GM11168 (cell line): Measurements from ENCODE around the gene NR3C2.

Source experiments
- in situ Hi-C: fragments of 300-500 bp; cut with MboI; formaldehyde crosslinking; loops from one replicate; pipeline ENCODE4 v1.12.0; 2022; ENCODE audit warnings: low sequenced_read_pairs; ENCODE audit not compliant: unreplicated experiment

Gene NR3C2

DNA sequence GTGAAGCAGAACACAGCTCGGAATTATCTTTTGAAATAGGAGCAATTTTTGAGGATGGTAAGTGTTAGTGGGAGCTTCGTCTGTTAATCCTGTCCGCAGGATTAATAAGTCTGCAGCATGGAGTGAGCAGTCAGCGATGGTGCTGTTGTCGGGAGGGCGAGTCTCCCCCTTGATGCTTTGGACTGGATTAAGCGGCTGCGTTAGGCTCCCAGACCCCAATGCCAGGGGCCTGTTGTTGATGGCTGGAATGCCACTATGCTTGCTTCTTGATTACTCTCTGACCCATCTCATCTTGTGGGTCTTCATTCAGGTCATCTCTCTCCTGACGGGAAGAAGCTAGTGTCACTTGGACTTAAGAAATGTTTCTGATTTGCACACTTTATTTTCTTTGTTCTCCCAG lies 377.8 kb downstream of the NR3C2 start:
- in situ Hi-C loops: no loop called here

DNA sequence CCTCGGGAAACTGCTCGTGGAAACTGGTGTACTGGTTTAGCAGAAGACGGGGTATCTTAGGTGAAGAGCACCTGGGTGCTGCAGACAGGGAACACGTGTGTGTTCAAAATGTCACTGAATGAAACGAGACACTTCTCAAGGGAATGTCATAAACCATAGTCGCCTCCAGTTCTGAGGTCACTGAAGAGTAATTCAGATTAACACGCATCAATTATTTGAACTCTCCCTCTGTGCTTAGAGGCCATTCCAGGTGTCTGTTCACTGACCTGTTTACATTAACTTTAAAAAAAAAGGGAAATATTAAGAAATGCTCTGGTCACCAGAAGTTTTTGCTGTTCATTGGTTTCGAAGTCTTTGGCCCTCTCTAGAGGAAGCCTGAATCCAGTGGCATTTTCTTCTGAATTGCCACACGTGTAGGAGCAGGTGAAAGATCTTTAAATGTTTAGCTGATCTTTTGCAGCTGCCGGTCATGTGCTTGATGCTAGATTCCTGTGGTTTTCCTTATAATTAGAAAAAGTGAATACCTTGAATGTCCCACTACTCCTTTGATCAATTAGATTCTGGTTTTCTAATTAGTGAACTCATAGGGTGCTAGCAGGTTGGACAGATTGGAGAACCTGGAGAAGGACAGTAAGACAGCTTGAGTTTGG lies 379.8 kb downstream of the NR3C2 start:
- in situ Hi-C loops: no loop called here

DNA sequence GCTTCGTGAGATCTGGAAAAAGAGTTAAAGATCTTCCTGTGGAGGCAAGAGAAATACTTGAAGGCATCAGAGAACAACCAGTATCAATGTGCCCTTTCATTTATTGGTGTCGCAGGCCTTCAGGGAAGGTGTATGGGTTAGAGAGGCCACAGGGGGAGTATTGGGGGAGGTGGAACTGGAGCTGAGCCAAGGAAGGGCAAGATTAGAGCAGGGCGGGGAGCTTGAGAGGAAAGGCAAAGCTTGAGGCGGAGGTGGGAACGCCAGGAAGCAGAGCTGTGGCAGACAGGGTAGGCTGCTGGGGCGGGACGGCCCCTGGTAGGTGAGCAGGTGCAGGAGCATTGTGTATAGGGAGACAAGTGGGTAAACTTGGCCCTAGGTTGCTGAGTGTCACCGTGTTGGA lies 380.4 kb downstream of the NR3C2 start:
- in situ Hi-C loops: no loop called here

DNA sequence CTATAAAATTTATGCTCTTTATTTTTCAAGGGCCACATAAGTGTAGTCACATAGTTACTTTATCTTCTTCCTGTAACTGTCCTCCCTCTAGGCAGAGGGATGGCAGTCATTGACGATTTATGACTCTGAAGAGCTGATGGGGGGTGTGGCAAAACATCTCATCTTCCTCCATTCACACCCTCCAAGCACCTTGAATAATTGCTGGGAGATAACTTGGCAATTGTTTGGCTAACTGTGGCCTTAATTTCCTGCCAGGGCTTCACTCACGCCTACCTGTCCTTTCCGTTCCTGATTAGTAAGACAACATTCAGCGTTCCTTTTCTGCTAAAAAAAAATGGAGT lies 381.1 kb downstream of the NR3C2 start:
- in situ Hi-C loops: no loop called here

DNA sequence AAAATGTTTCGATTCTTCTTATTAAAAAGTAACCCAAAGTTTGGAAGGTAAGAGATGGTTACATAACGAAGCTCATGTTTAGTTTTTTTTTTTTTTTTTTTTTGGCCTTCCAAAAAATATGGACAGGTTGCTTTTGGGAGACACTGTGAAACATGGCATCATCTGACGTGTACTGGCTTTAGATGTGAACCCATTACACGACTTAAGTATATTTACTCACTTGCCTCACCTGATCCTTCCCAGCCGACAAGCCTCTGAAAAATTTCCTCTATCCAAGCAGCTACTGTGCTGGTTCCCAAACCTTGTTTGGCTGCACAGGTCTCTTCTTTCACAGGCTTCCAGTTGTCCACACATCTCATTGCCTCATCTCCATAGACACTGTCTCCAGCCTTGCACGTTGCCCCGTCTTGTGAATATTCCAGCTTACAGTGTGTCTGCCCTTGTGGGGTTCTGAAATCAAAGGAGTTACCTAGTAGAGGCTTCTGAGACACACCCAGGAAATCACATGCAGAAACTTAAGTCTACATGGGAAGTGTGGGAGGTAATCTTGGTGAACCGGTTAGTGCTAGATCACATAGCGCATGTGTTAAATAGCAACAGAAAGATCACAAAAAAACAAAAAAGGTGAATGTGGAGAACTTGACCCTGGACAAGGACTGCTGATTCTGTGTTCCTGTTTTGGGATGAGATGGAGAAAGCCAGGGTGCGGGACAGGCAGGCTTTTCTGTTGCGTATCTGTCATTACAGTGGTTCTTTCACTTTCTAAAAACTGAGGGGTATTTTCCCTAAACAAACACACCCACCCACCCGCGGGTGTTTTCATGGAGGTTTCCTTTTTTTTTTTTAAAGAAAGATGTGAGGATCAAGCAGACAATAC lies 381.7 kb downstream of the NR3C2 start:
- in situ Hi-C loops: no loop called here

DNA sequence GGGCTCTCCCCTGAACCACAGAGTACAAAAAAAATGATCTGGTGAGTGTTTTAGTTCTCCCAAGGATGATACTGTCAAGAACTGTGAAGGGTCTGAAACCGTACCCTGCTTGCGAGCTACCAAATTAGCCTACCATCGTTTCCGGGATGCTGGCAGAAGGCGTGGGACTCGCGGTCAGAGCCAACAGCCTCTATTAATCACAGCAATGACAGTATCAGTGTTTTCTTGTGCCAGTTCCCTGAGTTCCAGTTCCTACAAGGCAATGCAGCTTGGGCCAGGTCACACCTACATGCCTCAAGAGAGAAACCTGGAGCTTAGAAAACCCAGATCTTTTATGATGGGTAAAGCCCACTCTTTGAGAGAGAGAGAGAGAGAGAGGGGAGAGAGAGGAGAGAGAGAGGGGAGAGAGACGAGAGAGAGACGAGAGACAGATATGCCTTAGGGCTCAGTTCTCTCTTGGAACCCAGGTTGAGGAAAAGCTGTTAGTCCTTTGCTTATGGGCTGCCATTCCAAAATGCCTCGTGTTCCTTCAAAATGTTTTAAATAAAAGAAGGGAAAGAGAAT lies 382.5 kb downstream of the NR3C2 start:
- in situ Hi-C loops: no loop called here

DNA sequence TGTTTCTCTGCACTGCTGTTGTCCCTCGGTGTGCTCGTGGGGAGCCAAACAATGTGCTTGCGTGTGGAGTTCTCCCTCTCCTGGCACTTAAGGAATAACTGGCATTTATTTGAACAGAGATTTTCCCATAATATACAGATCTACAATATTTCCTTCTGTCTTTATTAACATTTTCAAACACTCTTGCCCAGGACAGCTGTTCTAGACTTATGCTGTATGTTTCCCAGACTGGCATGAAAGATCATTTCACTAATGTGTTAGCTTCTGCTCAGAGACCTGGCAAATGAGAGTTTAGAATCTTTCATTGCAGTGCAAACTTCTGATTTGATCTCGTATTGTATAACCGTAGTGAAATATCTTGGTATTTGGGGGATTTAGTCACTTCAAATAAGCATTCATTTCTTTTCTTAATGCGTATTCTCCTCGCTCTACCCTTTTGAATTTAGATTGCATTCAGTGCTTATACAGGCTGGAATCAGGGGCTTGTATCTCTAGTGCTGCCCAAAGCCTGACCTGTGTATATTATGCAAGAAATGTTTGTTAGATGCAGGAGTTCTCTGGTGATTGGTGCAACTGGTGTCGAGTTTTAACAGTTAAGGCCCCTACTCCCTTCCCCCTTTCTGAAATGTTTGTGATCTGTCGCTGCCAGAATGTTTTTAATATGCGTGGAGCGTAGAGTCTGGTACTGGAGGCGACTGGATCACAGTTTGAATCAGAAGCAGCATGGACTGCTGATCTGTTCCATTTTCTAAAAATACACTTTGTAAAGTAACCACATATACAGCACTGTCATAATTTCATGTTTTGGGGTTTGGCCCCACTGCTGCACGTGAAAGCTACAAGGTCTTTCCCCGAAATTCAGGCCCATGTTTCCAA lies 384.0 kb downstream of the NR3C2 start:
- in situ Hi-C loops: no loop called here

DNA sequence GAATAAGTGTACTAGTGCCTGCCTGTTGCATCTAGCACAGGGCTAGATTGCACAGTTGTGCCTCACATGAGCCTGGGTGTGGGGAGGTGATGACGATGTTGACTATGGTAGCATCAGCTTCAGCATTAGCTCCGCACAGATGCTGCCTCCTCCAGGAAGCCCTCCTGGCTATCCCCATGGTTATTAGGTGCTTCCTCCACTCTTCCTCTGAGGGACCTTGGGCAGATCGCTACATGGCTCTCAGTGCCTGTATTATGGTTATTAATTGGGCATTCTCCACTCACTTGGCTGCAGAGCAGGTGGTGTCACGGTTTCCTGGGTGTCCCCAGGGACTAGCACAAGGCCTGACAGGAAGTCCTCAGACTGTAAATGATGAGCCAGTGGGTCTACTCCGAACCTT lies 384.7 kb downstream of the NR3C2 start:
- in situ Hi-C loops: no loop called here

DNA sequence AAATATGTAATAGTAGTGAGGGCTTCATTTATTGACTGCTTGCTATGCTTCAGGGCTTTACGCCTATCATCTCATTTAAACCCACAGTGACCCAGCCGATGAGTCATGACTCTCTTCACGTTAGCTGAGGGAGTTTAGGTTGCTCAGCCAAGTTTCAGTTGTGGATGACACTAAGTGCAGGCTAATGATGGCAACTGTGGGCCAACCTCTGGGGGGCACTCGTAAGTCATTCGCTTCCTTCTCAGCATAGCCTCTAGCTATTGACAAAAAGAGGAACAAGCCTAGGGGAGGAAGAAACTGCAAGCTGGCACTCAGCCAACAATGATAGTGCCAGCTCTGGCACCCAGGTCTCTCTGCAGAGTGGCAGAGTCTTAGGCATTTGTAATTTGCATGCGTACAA lies 385.3 kb downstream of the NR3C2 start:
- in situ Hi-C loops: no loop called here

DNA sequence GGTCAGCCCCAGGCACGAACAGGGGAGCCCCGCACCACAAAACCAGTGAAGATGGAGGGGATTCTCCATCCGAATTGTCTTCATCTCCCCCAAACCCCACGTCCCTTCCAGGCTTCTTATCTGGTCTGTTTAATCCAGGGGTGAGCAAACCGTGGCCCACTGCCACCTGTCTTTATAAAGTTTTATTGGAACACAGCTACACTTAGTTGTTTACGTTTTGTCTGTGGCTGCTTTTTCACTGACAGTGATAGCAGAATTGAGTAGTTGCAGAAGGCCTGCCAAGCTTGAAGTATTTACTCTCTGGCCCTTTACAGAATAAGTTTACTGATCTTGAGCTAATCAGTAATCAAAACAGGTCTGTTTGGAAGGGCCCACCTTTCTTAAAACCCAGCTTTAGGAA lies 386.4 kb downstream of the NR3C2 start:
- in situ Hi-C loops: no loop called here

DNA sequence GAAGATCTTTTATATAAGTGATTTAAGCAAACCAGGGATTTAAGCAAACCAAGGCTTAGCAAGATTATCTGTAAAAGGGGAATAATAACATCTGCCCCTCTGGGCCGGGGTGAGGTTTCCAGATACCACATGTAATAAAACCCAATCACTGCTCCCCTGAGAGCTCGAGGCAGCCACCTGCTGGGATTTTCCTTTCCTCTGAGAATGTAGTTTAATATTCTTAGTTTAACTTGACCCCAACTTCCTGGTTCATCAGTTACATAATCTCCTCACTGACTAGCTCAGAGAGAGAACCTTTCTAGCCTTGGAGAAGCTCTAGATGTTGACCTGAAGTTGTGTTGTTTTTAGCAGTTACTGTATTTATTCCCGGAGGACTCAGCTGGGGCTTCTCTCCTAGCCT lies 387.9 kb downstream of the NR3C2 start:
- in situ Hi-C loops: no loop called here

DNA sequence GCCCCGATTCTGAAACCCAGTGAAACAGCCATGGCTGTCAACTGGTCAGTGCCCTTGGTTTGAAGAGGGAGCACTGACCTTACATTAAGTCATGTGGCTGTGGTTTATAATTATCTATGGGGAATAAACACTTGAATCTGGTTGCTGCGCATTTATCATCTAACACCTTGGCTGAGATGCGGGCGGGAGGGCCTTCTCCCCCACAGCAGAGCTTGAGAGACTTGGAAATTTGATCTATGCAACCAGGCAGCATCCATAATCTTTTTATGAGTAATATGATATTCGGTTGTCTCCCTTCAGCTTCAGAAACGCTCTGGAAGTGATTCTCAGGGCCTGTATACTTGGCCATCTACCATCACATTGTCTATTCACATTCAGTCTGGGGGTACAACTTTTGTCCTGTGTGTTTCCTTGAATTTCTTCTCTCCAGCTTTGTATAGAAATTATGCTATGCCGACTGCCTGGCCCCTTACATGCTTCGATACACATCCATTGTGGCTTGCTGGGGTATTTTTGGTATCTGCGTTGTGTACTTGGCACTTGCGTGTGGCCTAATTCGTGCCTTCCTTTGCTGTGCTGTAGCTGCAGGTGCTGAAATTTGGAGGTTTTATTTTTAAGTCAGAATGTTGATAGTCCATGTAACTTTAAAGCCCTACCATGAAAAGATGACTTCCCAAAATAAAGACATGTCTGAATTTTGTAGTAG lies 388.8 kb downstream of the NR3C2 start:
- in situ Hi-C loops: no loop called here

DNA sequence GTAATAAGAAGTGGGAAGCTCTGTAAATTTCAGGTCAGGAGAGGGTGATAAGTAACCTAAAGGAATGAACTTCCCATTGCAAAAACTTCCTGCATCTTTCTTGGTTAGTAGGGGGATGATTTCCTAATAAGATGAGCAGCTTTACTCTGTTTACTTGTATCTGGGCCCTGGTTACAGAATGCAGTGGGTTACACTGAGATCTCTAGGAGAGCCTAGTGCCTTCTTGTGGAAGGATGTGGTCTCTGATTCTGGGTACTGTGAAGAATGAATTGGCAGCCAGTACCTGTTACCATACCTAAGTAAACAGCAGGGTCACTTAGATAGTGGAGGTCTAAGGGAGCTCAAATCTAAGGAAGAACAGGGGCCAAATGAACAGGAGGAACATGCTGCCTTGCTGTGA lies 389.8 kb downstream of the NR3C2 start:
- in situ Hi-C loops: no loop called here

DNA sequence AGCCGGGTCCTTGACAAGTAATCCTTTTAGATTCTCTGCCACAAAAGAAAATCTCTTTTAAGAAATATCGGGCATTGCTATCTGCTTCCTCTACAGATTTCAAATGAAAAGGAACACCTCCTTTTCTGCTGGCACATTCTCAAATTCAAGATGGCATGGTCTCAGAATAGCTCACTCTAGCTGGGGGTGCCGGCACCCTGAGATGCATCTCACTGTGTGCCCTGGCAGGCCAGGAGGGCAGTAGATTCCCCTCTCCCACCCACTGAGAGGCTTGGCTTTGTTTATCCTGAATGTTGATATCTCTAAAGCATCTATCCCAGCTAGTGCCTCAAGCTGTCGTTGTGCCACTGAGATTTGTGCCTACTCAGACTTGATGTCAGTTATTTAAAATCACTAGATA lies 390.8 kb downstream of the NR3C2 start:
- in situ Hi-C loops: no loop called here

DNA sequence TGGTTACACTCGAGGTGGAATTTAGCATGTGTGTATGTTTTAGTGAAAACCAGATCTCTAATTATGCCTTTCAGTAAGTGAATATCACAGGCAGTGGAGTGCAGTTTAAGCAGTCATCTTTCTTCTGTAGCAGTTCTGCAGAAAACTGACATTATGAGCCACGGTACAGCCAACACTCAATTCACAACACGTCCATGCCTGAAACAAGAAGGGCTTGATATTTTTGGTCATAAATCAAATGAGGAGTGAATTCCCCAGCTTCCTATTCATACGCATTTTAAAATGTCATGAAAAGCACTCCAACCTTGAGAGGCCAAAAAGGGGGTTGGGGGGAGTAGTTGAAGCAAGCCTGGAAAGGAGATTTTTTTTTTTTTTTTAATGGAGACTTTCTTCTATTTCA lies 393.6 kb downstream of the NR3C2 start:
- in situ Hi-C loops: no loop called here

DNA sequence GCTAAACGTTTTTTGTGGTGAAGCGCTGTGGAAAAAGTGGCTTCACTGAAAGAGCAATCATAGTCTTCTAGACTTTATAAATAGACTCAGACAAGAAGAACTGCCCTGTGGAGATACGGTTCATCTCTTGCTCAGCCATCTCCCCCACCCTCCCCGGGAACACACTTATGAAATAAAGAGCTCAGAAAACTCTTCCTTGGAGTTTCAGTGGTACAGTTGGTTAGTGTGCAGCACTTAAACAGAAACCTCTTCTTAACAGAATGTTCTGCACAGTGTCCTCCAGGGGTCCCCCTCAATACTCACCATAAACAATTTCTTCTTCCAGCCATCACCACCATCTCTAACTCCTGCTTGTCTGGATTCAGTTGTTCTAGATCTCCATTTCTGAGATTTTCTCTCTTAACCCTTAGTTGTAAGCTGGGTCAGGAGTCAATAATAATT lies 397.3 kb downstream of the NR3C2 start:
- in situ Hi-C loops: no loop called here

DNA sequence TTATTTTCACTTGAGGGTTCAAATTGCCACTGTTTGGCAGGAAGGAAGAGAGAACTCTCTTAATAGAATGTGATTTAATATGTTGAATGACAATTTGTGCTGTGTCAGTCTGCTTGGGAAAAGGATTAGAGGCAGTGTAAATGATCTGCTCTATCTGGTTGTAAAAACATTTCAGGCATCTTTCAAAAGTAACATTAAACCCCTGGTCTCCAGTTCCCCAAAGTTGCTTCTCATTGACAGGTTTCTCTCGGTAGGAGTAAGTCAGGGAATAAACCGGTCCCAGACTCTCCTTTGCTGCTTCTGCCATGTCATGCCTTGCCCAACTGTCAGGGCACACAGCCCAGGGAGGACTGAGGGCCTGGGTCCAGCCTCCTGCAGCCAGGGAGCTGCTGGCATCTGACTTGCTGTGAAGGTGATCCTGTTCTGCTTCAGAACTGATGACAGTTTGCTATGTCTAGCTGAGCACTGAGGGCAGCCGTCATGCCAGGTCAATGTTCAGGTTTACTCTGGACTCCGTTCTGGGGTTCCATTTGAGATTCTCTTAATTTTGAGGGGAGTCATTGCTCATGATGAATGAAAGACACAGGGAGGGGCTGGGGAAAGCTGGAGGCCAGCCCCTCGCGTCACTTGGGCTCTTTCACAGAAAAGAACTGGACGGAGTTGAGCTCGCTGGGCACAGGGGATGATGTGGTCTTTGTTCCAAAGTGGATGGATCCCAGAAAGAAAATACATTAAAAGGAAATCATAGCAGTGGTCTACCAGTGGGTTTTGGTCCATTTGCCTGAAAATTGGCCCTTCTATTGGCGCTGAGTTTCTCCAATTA lies 397.9 kb downstream of the NR3C2 start:
- in situ Hi-C loops: no loop called here

DNA sequence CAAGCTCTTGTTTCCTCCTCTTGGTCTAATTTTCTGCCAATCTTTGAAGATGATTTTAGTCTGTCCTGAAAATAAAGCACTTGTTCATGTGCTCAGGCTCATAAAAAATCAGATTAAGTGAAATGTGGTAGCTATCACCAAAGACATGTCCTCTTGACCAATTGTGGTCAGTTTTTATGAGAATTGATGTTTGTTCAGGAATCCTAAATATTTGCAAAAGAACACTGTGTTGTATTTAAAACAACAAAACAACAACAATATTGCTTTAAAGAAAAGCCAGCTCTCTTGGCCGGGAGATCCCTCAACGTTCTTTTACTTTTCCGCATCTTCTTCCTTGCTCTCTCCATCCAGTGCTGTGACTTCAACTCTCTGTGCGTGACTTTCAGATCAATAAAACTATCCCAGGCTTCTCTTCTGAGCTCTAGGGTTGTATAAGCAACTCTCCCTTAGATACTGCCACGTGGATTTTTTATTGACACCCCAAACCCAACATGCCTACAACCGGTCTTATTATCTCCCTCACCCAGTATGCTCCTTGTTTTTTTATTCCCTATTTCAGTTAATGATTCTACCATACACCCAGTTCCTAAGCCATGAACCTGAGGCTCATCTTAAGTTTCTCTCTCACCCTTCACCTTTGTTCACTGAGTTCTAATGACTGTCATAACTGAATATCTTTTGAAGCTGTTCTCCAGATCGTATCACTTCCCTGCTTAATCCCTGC lies 400.4 kb downstream of the NR3C2 start:
- in situ Hi-C loops: no loop called here

DNA sequence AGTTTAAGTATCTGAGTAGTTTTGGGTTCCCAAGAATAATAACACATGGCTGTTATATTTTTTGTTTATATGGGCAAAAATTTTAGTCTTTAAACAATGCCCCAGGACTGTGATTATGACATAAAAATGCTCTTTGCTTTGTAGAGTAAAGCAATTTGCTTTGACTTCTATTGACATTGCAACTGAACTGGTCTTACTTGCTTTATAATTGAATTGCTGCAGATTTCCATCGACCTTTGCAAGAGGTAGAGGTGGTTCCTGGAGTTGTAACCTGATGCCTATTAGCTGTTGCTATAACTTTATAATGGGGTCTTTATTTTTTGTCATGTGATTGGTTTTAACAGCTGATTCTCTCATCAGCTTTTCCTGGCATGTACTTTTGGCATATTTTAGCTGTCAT lies 407.4 kb downstream of the NR3C2 start:
- in situ Hi-C loops: no loop called here
